Measurements from ENCODE around the gene CSNK2A3. TPM values are rescaled to one million over a fixed set of nuclear protein-coding genes. Genes with fewer than 3 reads are reported as not detected.

The CSNK2A3 gene
- total and polyA plus RNA-seq, 2 of the 13 experiments (the other 11 are each of a cell fraction or from before 2014, with no cell fraction given): 1.7 to 3.5 TPM

DNA sequence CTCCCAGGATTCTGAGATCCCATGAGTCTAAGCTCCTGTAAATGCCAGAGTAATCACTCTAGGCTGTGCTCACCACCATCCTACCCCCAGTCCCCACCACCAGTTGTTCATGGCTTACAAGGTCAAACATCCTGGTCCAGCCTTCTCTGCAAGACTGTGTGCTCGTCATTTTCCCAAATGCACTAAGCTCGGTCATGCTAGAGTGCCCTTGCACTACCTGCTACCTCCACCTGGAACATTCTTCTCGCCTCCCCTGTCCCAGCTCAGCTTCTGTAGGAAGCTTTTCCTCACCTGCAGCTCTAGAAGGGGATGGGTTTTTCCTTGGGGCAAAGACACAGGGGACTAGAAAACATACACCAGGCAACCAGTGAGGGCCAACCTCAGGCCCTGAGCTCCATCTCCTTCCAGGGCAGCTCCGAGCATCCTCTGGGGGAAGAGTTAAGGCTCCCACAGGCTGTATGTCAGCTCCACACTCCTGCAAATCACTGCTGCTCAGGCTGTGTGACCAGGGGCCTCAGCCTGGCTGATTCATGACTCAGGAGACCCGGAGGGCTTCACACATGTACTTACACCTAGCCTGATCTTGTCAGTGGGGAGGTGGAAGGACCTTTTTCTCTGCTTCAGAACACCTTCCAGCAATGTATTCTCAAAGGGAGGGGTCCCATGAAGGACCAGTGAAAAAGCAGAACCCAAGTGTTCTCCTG lies 37.2 kb upstream of the CSNK2A3 start:
- CTCF ChIA-PET (ENCODE audit: low intra/inter-chr PET ratio, low total read pairs): no interaction called here
- H3K36me3 ChIP-seq (replicated peaks in 1 of 2; ENCODE audit: control insufficient read depth in 1 of 2, insufficient read depth in 2 of 2, low read length in 2 of 2): no peaks in the 10 kb centered on the region
- no peak overlapping the region for H3K9ac ChIP-seq (ENCODE audit: insufficient read depth, low read depth, low read length)
- no TSS peak for BruUV-seq (replicated peaks)
- POLR2A ChIA-PET: no interaction called here
- WGBS (ENCODE audit: low lambda C conversion rate): 0% methylated on average over 3 of the region's 5 CpGs
- no peaks in the 10 kb centered on the region for H4K20me1 ChIP-seq (ENCODE audit: insufficient read depth, low read length)
- H3K27ac ChIP-seq (ENCODE audit: extremely low read length, insufficient read depth, low read length): no peak overlapping the region
- H2AFZ ChIP-seq (ENCODE audit: low read length): no peak overlapping the region
- no peak overlapping the region for H3K4me3 ChIP-seq (replicated peaks in 1 of 3; ENCODE audit: insufficient read depth in 1 of 3, low read depth in 2 of 3, low read length in 3 of 3)
- FAIRE-seq (no peak), ATAC-seq (no peak; the same call in 2 of the 3 replicates), DNase-seq (ENCODE audit: low spot score) (no peak)
- no peaks in the 10 kb centered on the region for H3K79me2 ChIP-seq (ENCODE audit: insufficient read depth, low read length)
- in situ Hi-C loops (cut with HindIII; ENCODE audit: extremely low pct_ligation_motif_present, low pct_unique_long_range_greater_than_20kb): no loop called here
- no peak overlapping the region for H3K4me2 ChIP-seq (ENCODE audit: low read depth, low read length)
- H3K4me1 ChIP-seq (ENCODE audit: insufficient read depth, low read length): no peaks in the 10 kb centered on the region
- no peaks in the 10 kb centered on the region for H3K9me3 ChIP-seq (ENCODE audit: low read length)
- H3K27me3 ChIP-seq (ENCODE audit: control insufficient read depth in 1 of 2, insufficient read depth in 2 of 2, low read length in 2 of 2): peaks cover 0 to 7% of the 10 kb centered on the region in 2 experiments; a peak in 2 of 5 replicates
- intact Hi-C loops (cut with micrococcal nuclease; ENCODE audit: unreplicated experiment): no loop called here
- TF ChIP-seq ZNF597 (CRISPR knock-in tag; IDR thresholded peaks at IDR 0.05): no peak
- TF ChIP-seq, protein P1, sequence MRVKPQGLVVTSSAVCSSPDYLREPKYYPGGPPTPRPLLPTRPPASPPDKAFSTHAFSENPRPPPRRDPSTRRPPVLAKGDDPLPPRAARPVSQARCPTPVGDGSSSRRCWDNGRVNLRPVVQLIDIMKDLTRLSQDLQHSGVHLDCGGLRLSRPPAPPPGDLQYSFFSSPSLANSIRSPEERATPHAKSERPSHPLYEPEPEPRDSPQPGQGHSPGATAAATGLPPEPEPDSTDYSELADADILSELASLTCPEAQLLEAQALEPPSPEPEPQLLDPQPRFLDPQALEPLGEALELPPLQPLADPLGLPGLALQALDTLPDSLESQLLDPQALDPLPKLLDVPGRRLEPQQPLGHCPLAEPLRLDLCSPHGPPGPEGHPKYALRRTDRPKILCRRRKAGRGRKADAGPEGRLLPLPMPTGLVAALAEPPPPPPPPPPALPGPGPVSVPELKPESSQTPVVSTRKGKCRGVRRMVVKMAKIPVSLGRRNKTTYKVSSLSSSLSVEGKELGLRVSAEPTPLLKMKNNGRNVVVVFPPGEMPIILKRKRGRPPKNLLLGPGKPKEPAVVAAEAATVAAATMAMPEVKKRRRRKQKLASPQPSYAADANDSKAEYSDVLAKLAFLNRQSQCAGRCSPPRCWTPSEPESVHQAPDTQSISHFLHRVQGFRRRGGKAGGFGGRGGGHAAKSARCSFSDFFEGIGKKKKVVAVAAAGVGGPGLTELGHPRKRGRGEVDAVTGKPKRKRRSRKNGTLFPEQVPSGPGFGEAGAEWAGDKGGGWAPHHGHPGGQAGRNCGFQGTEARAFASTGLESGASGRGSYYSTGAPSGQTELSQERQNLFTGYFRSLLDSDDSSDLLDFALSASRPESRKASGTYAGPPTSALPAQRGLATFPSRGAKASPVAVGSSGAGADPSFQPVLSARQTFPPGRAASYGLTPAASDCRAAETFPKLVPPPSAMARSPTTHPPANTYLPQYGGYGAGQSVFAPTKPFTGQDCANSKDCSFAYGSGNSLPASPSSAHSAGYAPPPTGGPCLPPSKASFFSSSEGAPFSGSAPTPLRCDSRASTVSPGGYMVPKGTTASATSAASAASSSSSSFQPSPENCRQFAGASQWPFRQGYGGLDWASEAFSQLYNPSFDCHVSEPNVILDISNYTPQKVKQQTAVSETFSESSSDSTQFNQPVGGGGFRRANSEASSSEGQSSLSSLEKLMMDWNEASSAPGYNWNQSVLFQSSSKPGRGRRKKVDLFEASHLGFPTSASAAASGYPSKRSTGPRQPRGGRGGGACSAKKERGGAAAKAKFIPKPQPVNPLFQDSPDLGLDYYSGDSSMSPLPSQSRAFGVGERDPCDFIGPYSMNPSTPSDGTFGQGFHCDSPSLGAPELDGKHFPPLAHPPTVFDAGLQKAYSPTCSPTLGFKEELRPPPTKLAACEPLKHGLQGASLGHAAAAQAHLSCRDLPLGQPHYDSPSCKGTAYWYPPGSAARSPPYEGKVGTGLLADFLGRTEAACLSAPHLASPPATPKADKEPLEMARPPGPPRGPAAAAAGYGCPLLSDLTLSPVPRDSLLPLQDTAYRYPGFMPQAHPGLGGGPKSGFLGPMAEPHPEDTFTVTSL (CRISPR knock-in tag; IDR thresholded peaks at IDR 0.05; ENCODE audit: borderline replicate concordance): no peak
- TF ChIP-seq POLR2G (IDR thresholded peaks at IDR 0.05; ENCODE audit: low read depth, low read length): no peak
- TF ChIP-seq, protein P2, sequence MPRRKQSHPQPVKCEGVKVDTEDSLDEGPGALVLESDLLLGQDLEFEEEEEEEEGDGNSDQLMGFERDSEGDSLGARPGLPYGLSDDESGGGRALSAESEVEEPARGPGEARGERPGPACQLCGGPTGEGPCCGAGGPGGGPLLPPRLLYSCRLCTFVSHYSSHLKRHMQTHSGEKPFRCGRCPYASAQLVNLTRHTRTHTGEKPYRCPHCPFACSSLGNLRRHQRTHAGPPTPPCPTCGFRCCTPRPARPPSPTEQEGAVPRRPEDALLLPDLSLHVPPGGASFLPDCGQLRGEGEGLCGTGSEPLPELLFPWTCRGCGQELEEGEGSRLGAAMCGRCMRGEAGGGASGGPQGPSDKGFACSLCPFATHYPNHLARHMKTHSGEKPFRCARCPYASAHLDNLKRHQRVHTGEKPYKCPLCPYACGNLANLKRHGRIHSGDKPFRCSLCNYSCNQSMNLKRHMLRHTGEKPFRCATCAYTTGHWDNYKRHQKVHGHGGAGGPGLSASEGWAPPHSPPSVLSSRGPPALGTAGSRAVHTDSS (CRISPR knock-in tag; conservative IDR thresholded peaks at IDR 0.05): no peak
- TF ChIP-seq TEAD3 (CRISPR knock-in tag; optimal IDR thresholded peaks at IDR 0.05; ENCODE audit: borderline replicate concordance): no peak
- TF ChIP-seq FOXP4 (CRISPR knock-in tag; IDR thresholded peaks at IDR 0.05): no peak
- TF ChIP-seq UBTF (CRISPR knock-in tag; IDR thresholded peaks at IDR 0.05): no peak
- TF ChIP-seq ELF1 (CRISPR knock-in tag; IDR thresholded peaks at IDR 0.05): no peak
- TF ChIP-seq ESRRA (CRISPR knock-in tag; IDR thresholded peaks at IDR 0.05; ENCODE audit: low read depth): no peak

Data from HepG2 (cell line).